ENCODE results near the gene MPPE1.

GRCh38 chr18:11845654-11846053 is 62.5 kb downstream of the MPPE1 start:
- no peak for TF ChIP-seq CTCF (IDR thresholded peaks at IDR 0.05)
- TF ChIP-seq POLR2A (IDR thresholded peaks at IDR 0.05): no peak
